ENCODE measurements around the gene TDRD9.
A peak's percentile ranks its signal among the peaks of the same experiment; 100 is the strongest.
"Not testable (repeated sequence)": the region's sequence is repeated elsewhere in the genome, so short reads cannot be mapped to it uniquely, and the experiment has no call there.

TDRD9 gene

GRCh38 chr14:103894034-103894722 lies 34.1 kb upstream of the TDRD9 start:
- DNase-seq, result no peak

GRCh38 chr14:103894723-103895059 lies 33.6 kb upstream of the TDRD9 start:
- DNase-seq, result no peak

GRCh38 chr14:103896578-103896977 lies 31.7 kb upstream of the TDRD9 start:
- DNase-seq, result no peak

- DNase-seq, result peak; percentile 81
These were observed 30.9 kb upstream of the TDRD9 start for GRCh38 chr14:103897075-103897947.

- DNase-seq, result no peak
These were observed 30.1 kb upstream of the TDRD9 start for GRCh38 chr14:103898204-103898603.

GRCh38 chr14:103898711-103899110 lies 29.5 kb upstream of the TDRD9 start:
- no peak for DNase-seq

GRCh38 chr14:103899316-103899715 lies 28.9 kb upstream of the TDRD9 start:
- DNase-seq, result no peak

- DNase-seq, result no peak
These were observed 28.4 kb upstream of the TDRD9 start for GRCh38 chr14:103899833-103900232.

GRCh38 chr14:103904493-103905107 lies 23.7 kb upstream of the TDRD9 start:
- no peak for DNase-seq

GRCh38 chr14:103905842-103906456 lies 22.3 kb upstream of the TDRD9 start:
- DNase-seq, result no peak

- DNase-seq, result no peak
These were observed 19.7 kb upstream of the TDRD9 start for GRCh38 chr14:103908580-103908979.

- no peak for DNase-seq
These were observed 18.6 kb upstream of the TDRD9 start for GRCh38 chr14:103909531-103910261.

- peak; percentile 98 for DNase-seq
These were observed 17.9 kb upstream of the TDRD9 start for GRCh38 chr14:103910262-103910935.

- no peak for DNase-seq
These were observed 17.3 kb upstream of the TDRD9 start for GRCh38 chr14:103910984-103911383.

GRCh38 chr14:103915616-103916015 lies 12.6 kb upstream of the TDRD9 start:
- no peak for DNase-seq

GRCh38 chr14:103916636-103917262 lies 11.5 kb upstream of the TDRD9 start:
- no peak for DNase-seq

- peak; percentile 95 for DNase-seq
These were observed 7.0 kb upstream of the TDRD9 start for GRCh38 chr14:103920981-103921854.

- not testable (repeated sequence) for DNase-seq
These were observed 6.4 kb upstream of the TDRD9 start for GRCh38 chr14:103921855-103922200.

- no peak for DNase-seq
These were observed 4.4 kb upstream of the TDRD9 start for GRCh38 chr14:103923863-103924262.

- no peak for DNase-seq
These were observed 2.9 kb upstream of the TDRD9 start for GRCh38 chr14:103925316-103925715.

- no peak for DNase-seq
These were observed 690 bp upstream of the TDRD9 start for GRCh38 chr14:103927566-103927965.

Data from DMS79 treated with DMSO at 0.1 percent for 48 hours (cell line).